GM21390 (cell line): ENCODE measurements around the gene GLT8D1.
"Not testable (repeated sequence)": the region's sequence is repeated elsewhere in the genome, so short reads cannot be mapped to it uniquely, and the experiment has no call there.

Source experiments
- ATAC-seq: cut with Tn5 transposase; IDR thresholded peaks from one replicate; pipeline ENCODE4 v1.9.1; 2021; ENCODE audit not compliant: unreplicated experiment

The GLT8D1 gene

GRCh38 chr3:52681596-52681995, 24.0 kb downstream of the GLT8D1 start:
- ATAC-seq, result no peak

GRCh38 chr3:52679811-52680210, 25.8 kb downstream of the GLT8D1 start:
- no peak for ATAC-seq

- no peak for ATAC-seq
These were observed 26.4 kb downstream of the GLT8D1 start for GRCh38 chr3:52679199-52679538.

GRCh38 chr3:52678265-52679198, 27.1 kb downstream of the GLT8D1 start:
- ATAC-seq, result no peak

GRCh38 chr3:52676201-52676600, 29.4 kb downstream of the GLT8D1 start:
- ATAC-seq, result not testable (repeated sequence)

- ATAC-seq, result no peak
These were observed 33.9 kb downstream of the GLT8D1 start for GRCh38 chr3:52671676-52672075.

GRCh38 chr3:52670621-52671521, 34.7 kb downstream of the GLT8D1 start:
- peak; percentile 83 for ATAC-seq

GRCh38 chr3:52663098-52663497, 42.5 kb downstream of the GLT8D1 start:
- ATAC-seq, result no peak

- ATAC-seq, result no peak
These were observed 45.5 kb downstream of the GLT8D1 start for GRCh38 chr3:52660046-52660445.

- ATAC-seq, result no peak
These were observed 49.7 kb downstream of the GLT8D1 start for GRCh38 chr3:52655895-52656294.

- no peak for ATAC-seq
These were observed 54.0 kb downstream of the GLT8D1 start for GRCh38 chr3:52651592-52651991.

GRCh38 chr3:52650439-52650838, 55.2 kb downstream of the GLT8D1 start:
- ATAC-seq, result no peak

GRCh38 chr3:52649461-52650210, 56.0 kb downstream of the GLT8D1 start:
- ATAC-seq, result no peak

GRCh38 chr3:52645549-52645948, 60.0 kb downstream of the GLT8D1 start:
- no peak for ATAC-seq
